A673 (cell line): ENCODE results near the gene RFT1.

Experiments used
- EZH2 ChIP-seq: fragments of 200-600 bp; sonication (generic); IDR thresholded peaks from 2 replicates; pipeline ENCODE4 v1.6.1; 2017; ENCODE audit warnings: borderline replicate concordance, low read depth, mild to moderate bottlenecking, mixed read lengths, antibody characterized with exemption, low read length; ENCODE audit not compliant: poor library complexity, severe bottlenecking
- TF ChIP-seq, protein P1 (sequence below): fragments of 300-800, 200-600 bp; sonication (generic); conservative IDR thresholded peaks from 2 replicates; pipeline ENCODE4 v1.5.1; 2017; ENCODE audit warnings: low read depth, mild to moderate bottlenecking, antibody characterized with exemption, low read length, moderate library complexity, mixed read lengths

GRCh38 chr3:53151465-53151864, 21.2 kb upstream of the RFT1 start:
- TF ChIP-seq, protein P1, sequence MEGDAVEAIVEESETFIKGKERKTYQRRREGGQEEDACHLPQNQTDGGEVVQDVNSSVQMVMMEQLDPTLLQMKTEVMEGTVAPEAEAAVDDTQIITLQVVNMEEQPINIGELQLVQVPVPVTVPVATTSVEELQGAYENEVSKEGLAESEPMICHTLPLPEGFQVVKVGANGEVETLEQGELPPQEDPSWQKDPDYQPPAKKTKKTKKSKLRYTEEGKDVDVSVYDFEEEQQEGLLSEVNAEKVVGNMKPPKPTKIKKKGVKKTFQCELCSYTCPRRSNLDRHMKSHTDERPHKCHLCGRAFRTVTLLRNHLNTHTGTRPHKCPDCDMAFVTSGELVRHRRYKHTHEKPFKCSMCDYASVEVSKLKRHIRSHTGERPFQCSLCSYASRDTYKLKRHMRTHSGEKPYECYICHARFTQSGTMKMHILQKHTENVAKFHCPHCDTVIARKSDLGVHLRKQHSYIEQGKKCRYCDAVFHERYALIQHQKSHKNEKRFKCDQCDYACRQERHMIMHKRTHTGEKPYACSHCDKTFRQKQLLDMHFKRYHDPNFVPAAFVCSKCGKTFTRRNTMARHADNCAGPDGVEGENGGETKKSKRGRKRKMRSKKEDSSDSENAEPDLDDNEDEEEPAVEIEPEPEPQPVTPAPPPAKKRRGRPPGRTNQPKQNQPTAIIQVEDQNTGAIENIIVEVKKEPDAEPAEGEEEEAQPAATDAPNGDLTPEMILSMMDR, result no peak
- no peak for TF ChIP-seq EZH2
